Testis (tissue), 2 donors: ENCODE data around the gene OR56B4.

Source experiments
- CTCF ChIP-seq, 3 experiments: fragments of 450-650 bp in 2 of 3; fragments of 200-600 bp in 1 of 3; sonication (generic) in 1 of 3; IDR thresholded peaks; one replicate each; pipeline ENCODE4 v1.5.1; 2016 to 2019; ENCODE audit warnings: antibody characterized with exemption in 3 of 3, mild to moderate bottlenecking in 2 of 3, moderate library complexity in 1 of 3
- POLR2A ChIP-seq: fragments of 450-650 bp; IDR thresholded peaks from one replicate; pipeline ENCODE4 v1.6.1; 2017; ENCODE audit warnings: antibody characterized with exemption, mild to moderate bottlenecking, moderate library complexity

- TF ChIP-seq CTCF (IDR thresholded peaks at IDR 0.05) (no peak), POLR2A (no peak)
These were observed 16.8 kb downstream of the OR56B4 start for GRCh38 chr11:6124245-6124644.
